ENCODE data around the gene BPIFB6. TPM values are rescaled to one million over a fixed set of nuclear protein-coding genes. Genes with fewer than 3 reads are reported as not detected.

BPIFB6 gene
- total RNA-seq, 1 experiment from 2014 or later, result not detected

DNA sequence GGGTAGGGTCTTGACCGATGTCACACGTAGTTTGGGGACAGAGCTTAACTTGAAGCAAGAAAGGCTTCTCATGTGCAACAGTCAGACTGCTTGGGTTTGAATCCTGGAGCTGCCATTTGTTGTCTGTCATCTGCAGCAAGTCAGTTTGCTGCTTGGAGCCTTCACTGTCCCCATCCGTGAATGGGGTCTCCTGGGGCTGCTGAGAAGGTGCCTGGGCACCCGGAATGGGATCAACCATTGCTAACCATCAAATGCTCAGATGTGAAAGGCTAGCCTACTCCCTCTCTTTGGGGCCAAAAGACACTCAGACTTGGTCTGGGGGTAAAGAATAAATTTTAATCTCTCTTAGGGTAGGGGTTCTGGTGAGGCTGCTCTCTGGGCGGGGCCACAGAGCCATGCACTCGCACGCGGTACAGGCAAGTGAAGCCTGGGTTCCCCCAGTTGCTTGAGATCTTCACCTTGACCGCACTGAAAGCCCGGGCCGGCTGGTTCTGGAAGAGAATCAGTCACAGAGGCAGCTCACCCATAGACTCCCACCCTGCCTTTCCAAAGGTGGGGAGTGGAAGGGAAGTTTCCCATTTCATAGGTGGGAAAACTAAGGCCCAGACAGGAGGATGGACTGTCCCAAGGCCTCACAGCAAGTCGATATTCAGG lies 47.9 kb upstream of the BPIFB6 start:
- H3K4me3 ChIP-seq (ENCODE audit: low read depth in 2 of 2, low read length in 2 of 2), result no peak overlapping the region
- in situ Hi-C loops (cut with HindIII; ENCODE audit: low pct_unique_long_range_greater_than_20kb, low sequenced_read_pairs), result no loop called here
- intact Hi-C loops (cut with micrococcal nuclease; ENCODE audit: unreplicated experiment), result no loop called here
- DNase-seq (ENCODE audit: low read depth, low spot score), result no peak
- no peaks in the 10 kb centered on the region for H3K9me3 ChIP-seq (ENCODE audit: control insufficient read depth, insufficient read depth, low read depth, low read length)
- H3K27me3 ChIP-seq (ENCODE audit: control insufficient read depth, insufficient read depth, low read length), result no peaks in the 10 kb centered on the region
- ATAC-seq, result no peak
- POLR2A ChIA-PET, result no interaction called here
- TF ChIP-seq TCF7L2 (IDR thresholded peaks at IDR 0.05; ENCODE audit: low read depth, low read length) (no peak), SIN3A (IDR thresholded peaks at IDR 0.05; ENCODE audit: borderline replicate concordance, insufficient read depth, low read depth, low read length) (no peak)
- TF ChIP-seq, protein P1, sequence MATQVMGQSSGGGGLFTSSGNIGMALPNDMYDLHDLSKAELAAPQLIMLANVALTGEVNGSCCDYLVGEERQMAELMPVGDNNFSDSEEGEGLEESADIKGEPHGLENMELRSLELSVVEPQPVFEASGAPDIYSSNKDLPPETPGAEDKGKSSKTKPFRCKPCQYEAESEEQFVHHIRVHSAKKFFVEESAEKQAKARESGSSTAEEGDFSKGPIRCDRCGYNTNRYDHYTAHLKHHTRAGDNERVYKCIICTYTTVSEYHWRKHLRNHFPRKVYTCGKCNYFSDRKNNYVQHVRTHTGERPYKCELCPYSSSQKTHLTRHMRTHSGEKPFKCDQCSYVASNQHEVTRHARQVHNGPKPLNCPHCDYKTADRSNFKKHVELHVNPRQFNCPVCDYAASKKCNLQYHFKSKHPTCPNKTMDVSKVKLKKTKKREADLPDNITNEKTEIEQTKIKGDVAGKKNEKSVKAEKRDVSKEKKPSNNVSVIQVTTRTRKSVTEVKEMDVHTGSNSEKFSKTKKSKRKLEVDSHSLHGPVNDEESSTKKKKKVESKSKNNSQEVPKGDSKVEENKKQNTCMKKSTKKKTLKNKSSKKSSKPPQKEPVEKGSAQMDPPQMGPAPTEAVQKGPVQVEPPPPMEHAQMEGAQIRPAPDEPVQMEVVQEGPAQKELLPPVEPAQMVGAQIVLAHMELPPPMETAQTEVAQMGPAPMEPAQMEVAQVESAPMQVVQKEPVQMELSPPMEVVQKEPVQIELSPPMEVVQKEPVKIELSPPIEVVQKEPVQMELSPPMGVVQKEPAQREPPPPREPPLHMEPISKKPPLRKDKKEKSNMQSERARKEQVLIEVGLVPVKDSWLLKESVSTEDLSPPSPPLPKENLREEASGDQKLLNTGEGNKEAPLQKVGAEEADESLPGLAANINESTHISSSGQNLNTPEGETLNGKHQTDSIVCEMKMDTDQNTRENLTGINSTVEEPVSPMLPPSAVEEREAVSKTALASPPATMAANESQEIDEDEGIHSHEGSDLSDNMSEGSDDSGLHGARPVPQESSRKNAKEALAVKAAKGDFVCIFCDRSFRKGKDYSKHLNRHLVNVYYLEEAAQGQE (IDR thresholded peaks at IDR 0.05; ENCODE audit: insufficient read depth in 1 of 2, low read depth in 2 of 2, low read length in 1 of 2), result no peak
- no peak overlapping the region for H3K27ac ChIP-seq (ENCODE audit: low read length)
- no peaks in the 10 kb centered on the region for H3K36me3 ChIP-seq (ENCODE audit: control insufficient read depth, insufficient read depth, low read length)
- CTCF ChIA-PET, result no interaction called here
- no TSS peak for BruUV-seq (replicated peaks)
- H3K4me1 ChIP-seq (ENCODE audit: control insufficient read depth, insufficient read depth, low read length), result no peaks in the 10 kb centered on the region

DNA sequence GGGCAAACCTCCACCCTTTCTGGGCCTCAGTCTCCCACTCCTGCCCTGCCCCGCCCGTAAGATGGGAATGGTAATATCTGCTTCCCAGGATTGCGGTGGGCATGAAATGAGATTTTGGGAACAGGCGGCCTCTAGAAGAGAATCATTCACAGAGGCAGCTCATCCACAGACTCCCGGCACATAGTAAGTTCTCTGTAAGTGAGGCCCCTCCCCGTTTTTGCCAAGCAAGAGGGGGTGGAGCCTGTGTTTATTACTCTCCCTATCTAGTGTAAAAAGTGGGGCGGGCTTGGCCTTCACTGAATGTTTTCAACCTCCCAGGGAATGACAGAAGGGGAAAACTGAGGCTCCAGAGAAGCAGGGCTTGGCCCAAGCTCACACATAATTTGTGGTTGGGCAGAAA lies 47.3 kb upstream of the BPIFB6 start:
- ChIA-PET POLR2A (no interaction called here), CTCF (no interaction called here)
- BruUV-seq (replicated peaks), result no TSS peak
- Histone ChIP-seq H3K9me3 (ENCODE audit: control insufficient read depth, insufficient read depth, low read depth, low read length) (no peaks in the 10 kb centered on the region), H3K27me3 (ENCODE audit: control insufficient read depth, insufficient read depth, low read length) (no peaks in the 10 kb centered on the region), H3K27ac (ENCODE audit: low read length) (no peak overlapping the region), H3K4me1 (ENCODE audit: control insufficient read depth, insufficient read depth, low read length) (no peaks in the 10 kb centered on the region), H3K36me3 (ENCODE audit: control insufficient read depth, insufficient read depth, low read length) (no peaks in the 10 kb centered on the region), H3K4me3 (ENCODE audit: low read depth in 2 of 2, low read length in 2 of 2) (no peak overlapping the region)
- no peak for TF ChIP-seq TCF7L2 (IDR thresholded peaks at IDR 0.05; ENCODE audit: low read depth, low read length)
- TF ChIP-seq POLR2AphosphoS5 (IDR thresholded peaks at IDR 0.05; ENCODE audit: low read depth, low read length), result no peak
- TF ChIP-seq, protein P2, sequence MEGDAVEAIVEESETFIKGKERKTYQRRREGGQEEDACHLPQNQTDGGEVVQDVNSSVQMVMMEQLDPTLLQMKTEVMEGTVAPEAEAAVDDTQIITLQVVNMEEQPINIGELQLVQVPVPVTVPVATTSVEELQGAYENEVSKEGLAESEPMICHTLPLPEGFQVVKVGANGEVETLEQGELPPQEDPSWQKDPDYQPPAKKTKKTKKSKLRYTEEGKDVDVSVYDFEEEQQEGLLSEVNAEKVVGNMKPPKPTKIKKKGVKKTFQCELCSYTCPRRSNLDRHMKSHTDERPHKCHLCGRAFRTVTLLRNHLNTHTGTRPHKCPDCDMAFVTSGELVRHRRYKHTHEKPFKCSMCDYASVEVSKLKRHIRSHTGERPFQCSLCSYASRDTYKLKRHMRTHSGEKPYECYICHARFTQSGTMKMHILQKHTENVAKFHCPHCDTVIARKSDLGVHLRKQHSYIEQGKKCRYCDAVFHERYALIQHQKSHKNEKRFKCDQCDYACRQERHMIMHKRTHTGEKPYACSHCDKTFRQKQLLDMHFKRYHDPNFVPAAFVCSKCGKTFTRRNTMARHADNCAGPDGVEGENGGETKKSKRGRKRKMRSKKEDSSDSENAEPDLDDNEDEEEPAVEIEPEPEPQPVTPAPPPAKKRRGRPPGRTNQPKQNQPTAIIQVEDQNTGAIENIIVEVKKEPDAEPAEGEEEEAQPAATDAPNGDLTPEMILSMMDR (IDR thresholded peaks at IDR 0.05), result no peak
- TF ChIP-seq, protein P1 (IDR thresholded peaks at IDR 0.05; ENCODE audit: insufficient read depth in 1 of 2, low read depth in 2 of 2, low read length in 1 of 2), result no peak
- no peak for TF ChIP-seq SIN3A (IDR thresholded peaks at IDR 0.05; ENCODE audit: borderline replicate concordance, insufficient read depth, low read depth, low read length)
- ATAC-seq (0 out of 2 replicates have a peak, but pooled peaks have one; percentile 51), DNase-seq (ENCODE audit: low read depth, low spot score) (no peak)
- intact Hi-C loops (cut with micrococcal nuclease; ENCODE audit: unreplicated experiment) (no loop called here), in situ Hi-C loops (cut with HindIII; ENCODE audit: low pct_unique_long_range_greater_than_20kb, low sequenced_read_pairs) (no loop called here)

Measured in Panc1 (cell line).